Neural crest cell (in vitro differentiated cells): Measurements from ENCODE around the gene TGFBRAP1. TPM values are rescaled to one million over a fixed set of nuclear protein-coding genes. Genes with fewer than 3 reads are reported as not detected.

ENCODE experiments used
- DNase-seq: peaks from one replicate; pipeline ENCODE4 v3.0.0; 2021; ENCODE audit warnings: low read depth, mixed read lengths, low spot score
- H3K27ac Mint-ChIP-seq: one replicate; pipeline ENCODE4 v1.8.0; 2021; ENCODE audit warnings: mild to moderate bottlenecking, mixed read lengths; ENCODE audit not compliant: unreplicated experiment
- H3K27me3 Mint-ChIP-seq: 2 replicates; pipeline ENCODE4 v1.8.0; 2021; ENCODE audit warnings: low read depth, mild to moderate bottlenecking, mixed read lengths
- H3K36me3 Mint-ChIP-seq: 2 replicates; pipeline ENCODE4 v1.8.0; 2021; ENCODE audit warnings: low read depth, mild to moderate bottlenecking, mixed read lengths
- H3K4me1 Mint-ChIP-seq: 2 replicates; pipeline ENCODE4 v1.8.0; 2021; ENCODE audit warnings: mixed read lengths
- H3K4me3 Mint-ChIP-seq: one replicate; pipeline ENCODE4 v1.8.0; 2021; ENCODE audit warnings: mild to moderate bottlenecking, mixed read lengths
- H3K9me3 Mint-ChIP-seq: 2 replicates; pipeline ENCODE4 v1.8.0; 2021; ENCODE audit warnings: mixed read lengths
- total RNA-seq: library from RNA; stranded (reverse); gene quantifications from 2 replicates; pipeline ENCODE4 v1.2.1, GENCODE V29; 2021
- TF ChIP-seq, protein P1 (sequence below): fragments of 200-600 bp; sonication (generic); conservative IDR thresholded peaks from 2 replicates; pipeline ENCODE4 v1.5.0; 2021; ENCODE audit warnings: antibody characterized with exemption, mild to moderate bottlenecking

Gene TGFBRAP1
- total RNA-seq, 1 donor from 2014 or later, result 23.8 TPM

DNA sequence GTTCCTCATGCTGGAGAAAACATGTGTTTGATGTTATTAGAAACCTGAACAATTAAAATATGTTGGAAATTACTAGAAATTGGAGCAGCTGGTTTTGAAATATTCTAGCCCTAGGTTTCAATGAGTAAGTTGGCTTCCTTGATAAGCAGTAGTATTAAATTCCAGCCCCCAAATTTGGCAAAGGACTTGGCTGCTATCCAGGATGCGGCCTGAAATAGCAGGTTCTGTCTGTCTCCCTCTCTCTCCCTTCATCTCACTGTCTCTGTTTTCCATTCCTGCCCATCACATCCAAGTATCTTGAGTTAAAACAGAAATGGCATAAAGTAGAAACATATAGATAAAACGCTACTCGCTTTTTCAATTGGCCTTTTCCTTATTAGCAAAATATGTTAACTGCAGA, 108.9 kb downstream of the TGFBRAP1 start:
- Mint-ChIP-seq H3K4me3 (no peak overlapping the region), H3K27ac (no peak overlapping the region), H3K4me1 (peaks cover 10% of the 10 kb centered on the region), H3K27me3 (peaks cover 2% of the 10 kb centered on the region), H3K36me3 (no peaks in the 10 kb centered on the region), H3K9me3 (no peaks in the 10 kb centered on the region)
- no peak for DNase-seq
- TF ChIP-seq, protein P1, sequence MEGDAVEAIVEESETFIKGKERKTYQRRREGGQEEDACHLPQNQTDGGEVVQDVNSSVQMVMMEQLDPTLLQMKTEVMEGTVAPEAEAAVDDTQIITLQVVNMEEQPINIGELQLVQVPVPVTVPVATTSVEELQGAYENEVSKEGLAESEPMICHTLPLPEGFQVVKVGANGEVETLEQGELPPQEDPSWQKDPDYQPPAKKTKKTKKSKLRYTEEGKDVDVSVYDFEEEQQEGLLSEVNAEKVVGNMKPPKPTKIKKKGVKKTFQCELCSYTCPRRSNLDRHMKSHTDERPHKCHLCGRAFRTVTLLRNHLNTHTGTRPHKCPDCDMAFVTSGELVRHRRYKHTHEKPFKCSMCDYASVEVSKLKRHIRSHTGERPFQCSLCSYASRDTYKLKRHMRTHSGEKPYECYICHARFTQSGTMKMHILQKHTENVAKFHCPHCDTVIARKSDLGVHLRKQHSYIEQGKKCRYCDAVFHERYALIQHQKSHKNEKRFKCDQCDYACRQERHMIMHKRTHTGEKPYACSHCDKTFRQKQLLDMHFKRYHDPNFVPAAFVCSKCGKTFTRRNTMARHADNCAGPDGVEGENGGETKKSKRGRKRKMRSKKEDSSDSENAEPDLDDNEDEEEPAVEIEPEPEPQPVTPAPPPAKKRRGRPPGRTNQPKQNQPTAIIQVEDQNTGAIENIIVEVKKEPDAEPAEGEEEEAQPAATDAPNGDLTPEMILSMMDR, result no peak

DNA sequence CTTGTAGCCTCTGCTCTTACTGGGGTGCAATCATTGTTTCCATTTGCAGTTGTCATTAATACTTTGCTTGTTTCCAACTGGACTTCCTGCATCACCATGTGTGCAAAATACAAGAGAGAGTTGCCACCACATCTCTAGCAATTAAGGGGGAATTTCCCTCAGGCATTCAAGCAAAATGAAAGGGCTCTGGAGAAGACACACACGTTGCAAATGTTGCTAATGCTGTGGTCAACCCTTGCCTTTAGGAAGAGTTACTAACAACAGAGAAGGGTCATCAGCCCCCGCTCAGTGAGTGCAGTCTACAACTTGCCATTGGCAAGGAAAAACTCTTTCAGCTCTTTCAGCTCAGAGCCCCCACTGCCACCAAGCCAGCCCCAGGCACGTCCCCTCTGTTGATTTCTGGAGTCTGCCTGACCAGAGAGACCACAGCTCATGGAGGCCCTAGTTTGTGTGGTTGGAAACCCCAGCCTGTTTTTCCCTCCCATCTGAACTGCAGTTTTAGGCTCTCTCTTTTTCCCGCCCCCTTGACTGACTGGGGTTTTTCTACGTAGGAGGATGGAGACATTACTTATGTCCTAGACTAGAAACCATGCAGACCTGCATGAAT, 113.8 kb downstream of the TGFBRAP1 start:
- Mint-ChIP-seq H3K27ac (no peak overlapping the region), H3K27me3 (no peaks in the 10 kb centered on the region), H3K4me3 (no peak overlapping the region), H3K4me1 (no peaks in the 10 kb centered on the region), H3K36me3 (no peaks in the 10 kb centered on the region), H3K9me3 (peaks cover 3% of the 10 kb centered on the region)
- no peak for DNase-seq
- TF ChIP-seq, protein P1, result no peak

Other genes starting within 250 kb of the TGFBRAP1 start
- gene GPR45, start 88.0 kb downstream of the TGFBRAP1 start, total RNA-seq, result 0.30 TPM in 1 of 2 replicates, not detected in the other
- 19.9 and 20.0 TPM in 2 replicates for gene C2orf49, start 7.8 kb upstream of the TGFBRAP1 start, total RNA-seq
- gene FHL2, start 69.3 kb upstream of the TGFBRAP1 start, total RNA-seq, result 3.8 and 4.8 TPM in 2 replicates